Measurements from ENCODE around the gene RAB5IF.
"Not testable (repeated sequence)": the region's sequence is repeated elsewhere in the genome, so short reads cannot be mapped to it uniquely, and the experiment has no call there.

Gene RAB5IF

GRCh38 chr20:36631646-36632045 is 26.1 kb downstream of the RAB5IF start:
- no peak for DNase-seq

- DNase-seq, result no peak
Observed at GRCh38 chr20:36632147-36632486, 26.5 kb downstream of the RAB5IF start.

DNA sequence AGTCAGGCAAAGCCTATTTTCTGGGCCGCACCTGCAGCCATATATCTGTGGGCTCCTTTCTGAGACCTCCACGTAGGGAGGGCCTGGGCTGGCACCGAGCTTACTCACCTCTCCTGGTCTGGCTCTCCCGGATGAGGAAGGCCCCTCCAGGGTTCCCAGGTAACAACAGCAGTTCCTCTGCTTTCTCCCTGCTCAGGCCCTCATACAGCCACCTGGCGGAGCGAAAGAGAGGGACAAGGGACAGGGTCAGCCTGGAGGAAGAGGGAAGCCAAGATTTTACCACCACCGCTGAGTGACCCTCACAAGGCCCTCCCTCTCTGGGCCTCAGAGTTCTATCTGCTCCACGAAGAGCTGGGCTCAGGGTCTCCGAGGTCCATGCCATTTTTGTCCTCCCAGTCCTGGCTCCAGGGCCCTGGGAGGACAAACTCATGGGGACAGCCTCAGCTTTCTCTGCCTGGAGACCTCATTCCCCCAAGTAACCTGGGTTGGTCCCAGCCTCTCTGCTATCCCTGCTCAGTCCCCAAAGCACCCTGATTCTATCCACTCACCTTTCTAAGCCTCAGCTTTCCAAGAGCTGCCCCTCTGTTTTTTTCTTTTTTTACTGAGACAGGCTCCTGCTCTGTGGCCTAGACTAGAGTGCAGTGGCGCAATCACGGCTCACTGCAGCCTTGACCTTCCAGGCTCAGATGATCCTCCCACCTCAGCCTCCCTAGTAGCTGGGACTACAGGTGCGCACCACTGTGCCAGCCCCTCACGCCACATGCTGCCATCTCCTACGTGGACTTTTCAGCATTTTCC is 27.1 kb downstream of the RAB5IF start:
- DNase-seq, result no peak

GRCh38 chr20:36633285-36633772 is 27.8 kb downstream of the RAB5IF start:
- no peak for DNase-seq

DNA sequence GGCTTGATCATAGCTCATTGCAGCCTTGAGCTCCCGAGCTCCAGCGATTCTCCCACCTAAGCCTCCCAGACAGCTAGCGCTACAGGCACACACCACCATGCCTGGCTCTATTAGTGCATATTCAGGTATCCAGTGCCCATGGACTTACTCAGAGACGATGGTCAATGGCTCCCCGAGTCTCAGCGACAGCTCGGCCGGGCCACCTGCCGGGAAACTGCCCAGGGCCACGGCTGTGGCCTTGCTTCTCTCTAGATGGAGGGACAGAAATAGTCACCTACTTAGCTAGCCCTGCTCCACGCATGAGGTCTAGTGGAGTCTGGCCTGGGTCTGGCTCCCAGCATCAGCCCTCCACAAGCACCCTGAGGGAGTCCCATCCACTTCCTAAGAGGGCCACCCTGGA is 28.8 kb downstream of the RAB5IF start:
- no peak for DNase-seq

DNA sequence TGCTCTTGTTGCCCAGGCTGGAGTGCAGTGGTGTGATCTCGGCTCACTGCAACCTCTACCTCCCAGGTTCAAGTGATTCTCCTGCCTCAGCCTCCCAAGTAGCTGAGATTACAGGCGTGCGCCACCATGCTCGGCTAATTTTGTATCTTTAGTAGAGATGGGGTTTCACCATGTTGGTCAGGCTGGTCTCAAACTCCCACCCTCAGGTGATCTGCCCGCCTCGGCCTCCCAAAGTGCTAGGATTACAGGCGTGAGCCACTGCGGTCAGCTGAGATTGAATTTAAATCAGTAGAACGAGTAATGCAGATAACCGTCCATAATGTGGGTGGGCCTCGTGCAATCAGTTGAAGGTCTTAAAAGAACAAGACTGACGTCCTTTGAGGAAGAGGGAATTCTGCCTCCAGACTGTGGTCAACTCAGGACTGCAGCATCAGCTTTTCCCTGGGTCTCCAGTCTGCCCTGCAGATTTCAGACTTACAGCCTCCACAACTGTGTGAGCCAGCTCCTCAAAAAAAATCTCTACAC is 33.4 kb downstream of the RAB5IF start:
- DNase-seq, result not testable (repeated sequence)

GRCh38 chr20:36641506-36641843 is 35.9 kb downstream of the RAB5IF start:
- DNase-seq, result no peak

DNA sequence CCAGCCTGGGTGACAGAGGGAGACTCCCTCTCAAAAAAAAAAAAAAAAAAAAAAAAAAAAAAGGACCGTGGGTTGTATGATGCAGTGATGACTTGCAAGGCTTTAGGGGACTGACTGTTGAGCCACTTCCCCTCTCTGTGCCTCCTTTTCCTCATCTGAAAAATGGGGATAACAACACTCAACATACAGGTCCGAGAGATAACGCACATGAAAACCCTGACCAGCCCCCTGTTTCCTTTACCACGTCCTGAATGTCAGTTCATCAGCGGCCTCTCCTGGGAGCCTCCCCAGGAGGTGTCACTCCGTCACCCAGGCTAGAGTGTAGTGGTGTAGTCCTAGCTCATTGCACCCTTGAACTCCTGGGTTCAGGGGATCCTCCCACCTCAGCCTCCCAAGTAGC is 36.6 kb downstream of the RAB5IF start:
- DNase-seq, result no peak

GRCh38 chr20:36644032-36644705 is 38.6 kb downstream of the RAB5IF start:
- DNase-seq, result no peak

GRCh38 chr20:36644706-36645095 is 39.1 kb downstream of the RAB5IF start:
- no peak for DNase-seq

DNA sequence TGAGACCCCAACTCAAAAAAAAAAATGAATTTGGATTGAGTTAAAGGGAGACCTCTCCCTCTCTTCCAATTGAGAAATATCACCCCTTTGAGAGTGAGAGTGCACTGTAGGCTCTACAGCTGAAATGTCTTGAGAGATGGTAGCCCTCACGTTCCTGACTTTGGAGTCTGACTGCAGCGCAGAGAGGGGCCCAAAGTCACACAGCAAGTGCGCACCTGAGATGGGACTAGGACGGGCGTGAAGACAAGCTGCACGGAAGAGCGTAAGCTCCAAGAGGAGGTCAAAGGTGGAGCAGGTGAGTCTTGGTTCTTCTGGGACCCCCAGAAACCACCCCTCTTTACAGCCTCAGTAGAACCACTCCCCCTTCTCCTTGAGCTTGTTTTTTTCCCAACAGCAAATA is 39.8 kb downstream of the RAB5IF start:
- DNase-seq, result no peak

- peak; percentile 36 for DNase-seq
Observed at GRCh38 chr20:36645998-36646397, 40.4 kb downstream of the RAB5IF start, which contains the start of gene SLA2. SLA2 (minus strand) TSS chr20:36646196; CDS start chr20:36641335, 4,861 bp downstream.

GRCh38 chr20:36646678-36647077 is 41.1 kb downstream of the RAB5IF start:
- no peak for DNase-seq

DNA sequence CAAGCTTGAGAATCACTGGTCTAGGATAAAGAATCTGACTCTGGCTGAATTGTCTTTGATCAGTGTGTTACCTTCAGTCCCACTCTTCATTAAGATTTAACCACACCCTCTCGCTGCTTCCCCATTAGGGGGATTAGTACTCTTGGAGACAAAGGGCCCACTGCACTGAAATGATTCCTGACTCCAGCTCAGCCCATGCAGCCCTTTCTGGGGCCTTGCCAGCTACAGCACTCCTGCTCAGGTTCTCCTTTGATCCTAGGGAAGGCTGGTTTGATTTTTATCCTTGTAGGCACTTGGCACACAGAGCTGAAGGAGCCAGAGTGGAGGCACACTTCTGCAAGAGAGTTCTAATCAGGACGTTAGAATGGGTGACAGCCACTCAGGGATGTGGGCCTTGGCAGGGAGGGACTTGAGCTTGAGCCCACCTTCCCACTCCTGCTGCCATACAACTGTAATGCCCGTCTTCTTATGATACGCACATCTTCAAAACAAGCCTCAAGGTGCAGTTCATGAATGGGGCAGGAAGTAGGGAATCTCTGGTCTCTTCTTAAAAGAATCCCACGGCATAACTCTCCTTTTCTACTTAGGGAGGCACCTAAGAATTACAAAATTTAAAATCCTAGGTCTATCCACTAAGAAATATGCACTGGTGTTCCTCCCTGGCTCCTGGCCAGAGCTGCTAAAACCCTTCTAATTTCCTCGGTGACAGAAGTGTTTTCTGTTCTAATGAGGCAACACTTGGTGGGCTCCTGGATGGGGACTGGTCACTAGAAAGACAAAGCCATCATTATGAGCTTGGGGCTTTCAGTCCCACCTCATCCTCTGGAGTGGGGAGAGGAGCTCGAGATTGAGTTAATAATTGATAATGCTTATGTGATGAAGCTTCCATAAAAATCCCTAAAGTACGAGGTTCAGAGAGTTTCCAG is 41.9 kb downstream of the RAB5IF start:
- DNase-seq, result no peak

DNA sequence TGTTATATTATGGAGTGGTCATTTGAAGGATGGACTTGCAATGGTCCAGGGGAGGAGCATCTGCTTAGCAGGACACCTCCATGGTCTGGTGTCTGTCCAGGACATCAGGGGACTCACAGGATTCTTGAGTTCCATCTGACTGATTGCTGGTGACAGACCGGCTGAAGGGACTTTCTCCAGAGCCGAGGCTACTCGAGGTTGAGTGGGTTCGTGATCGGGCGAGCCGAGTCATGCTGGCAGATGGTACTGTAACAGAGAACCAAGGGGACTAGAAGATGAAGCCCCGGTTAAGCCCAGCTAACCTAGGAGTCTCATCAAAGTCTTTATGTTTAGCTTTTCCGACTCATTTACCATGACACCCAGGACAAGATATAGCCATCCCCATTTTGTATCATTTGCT is 47.9 kb downstream of the RAB5IF start:
- no peak for DNase-seq

GRCh38 chr20:36654506-36654905 is 48.9 kb downstream of the RAB5IF start:
- DNase-seq, result no peak

GRCh38 chr20:36655004-36655403 is 49.4 kb downstream of the RAB5IF start:
- no peak for DNase-seq

DNA sequence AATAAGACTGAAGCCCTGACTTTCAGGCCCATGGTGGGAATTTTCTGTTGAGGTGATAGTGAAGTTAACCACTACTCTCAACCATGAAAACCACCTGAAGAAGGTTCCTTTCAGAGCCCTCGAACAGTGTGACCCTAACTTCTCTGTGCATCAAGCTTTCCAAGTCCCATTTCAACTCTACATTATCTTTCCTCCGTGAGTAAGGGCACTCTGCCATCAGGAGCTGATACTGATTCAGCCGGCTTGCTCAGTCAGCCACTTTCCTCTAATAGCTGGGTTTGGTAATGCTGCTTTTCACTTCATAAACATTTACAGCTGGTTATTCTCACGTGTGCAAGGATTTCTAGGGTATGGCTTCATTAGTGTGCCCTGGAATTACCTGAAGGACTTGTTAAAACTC is 51.2 kb downstream of the RAB5IF start:
- no peak for DNase-seq

DNA sequence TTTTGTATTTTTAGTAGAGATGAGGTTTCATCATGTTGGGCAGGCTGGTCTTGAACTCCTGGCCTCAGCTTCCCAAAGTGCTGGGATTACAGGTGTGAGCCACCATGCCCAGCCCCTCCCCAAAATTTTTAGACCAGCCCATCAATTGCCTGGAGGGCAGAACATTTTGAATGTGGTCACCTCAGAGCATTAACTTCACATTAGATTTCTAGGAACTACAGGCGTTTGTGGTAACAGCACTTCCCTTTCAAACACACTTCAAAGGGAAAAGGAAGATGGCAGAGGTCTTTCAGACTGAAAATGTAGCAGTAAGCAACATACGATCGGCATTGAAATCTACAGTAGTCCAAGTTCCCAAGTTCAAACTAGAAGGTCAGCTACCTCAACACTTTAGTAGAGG is 52.7 kb downstream of the RAB5IF start:
- DNase-seq, result no peak
